Suprapubic skin (tissue), 4 donors: Measurements from ENCODE around the gene KHDC4.

Experiments
- CTCF ChIP-seq, 2 donors: fragments of 200-600 bp in 1 of 2; fragments of 450-650 bp in 1 of 2; sonication (generic) in 1 of 2; IDR thresholded peaks; one replicate each; pipeline ENCODE4 v1.5.1; 2016 to 2019; ENCODE audit warnings: antibody characterized with exemption in 2 of 2, mild to moderate bottlenecking in 1 of 2, moderate library complexity in 1 of 2
- EP300 ChIP-seq: sonication (generic); formaldehyde crosslinking; IDR thresholded peaks from one replicate; pipeline ENCODE4 v1.6.1; 2017; ENCODE audit warnings: antibody characterized with exemption
- POLR2A ChIP-seq, 2 donors: fragments of 450-650 bp; IDR thresholded peaks; one replicate each; pipeline ENCODE4 v1.6.1; 2017; ENCODE audit warnings: antibody characterized with exemption in 2 of 2, mild to moderate bottlenecking in 2 of 2, moderate library complexity in 2 of 2
- POLR2AphosphoS5 ChIP-seq, 3 donors: sonication (generic); formaldehyde crosslinking; IDR thresholded peaks; one replicate each; pipeline ENCODE4 v1.6.1; 2017; ENCODE audit warnings: antibody characterized with exemption in 3 of 3

DNA sequence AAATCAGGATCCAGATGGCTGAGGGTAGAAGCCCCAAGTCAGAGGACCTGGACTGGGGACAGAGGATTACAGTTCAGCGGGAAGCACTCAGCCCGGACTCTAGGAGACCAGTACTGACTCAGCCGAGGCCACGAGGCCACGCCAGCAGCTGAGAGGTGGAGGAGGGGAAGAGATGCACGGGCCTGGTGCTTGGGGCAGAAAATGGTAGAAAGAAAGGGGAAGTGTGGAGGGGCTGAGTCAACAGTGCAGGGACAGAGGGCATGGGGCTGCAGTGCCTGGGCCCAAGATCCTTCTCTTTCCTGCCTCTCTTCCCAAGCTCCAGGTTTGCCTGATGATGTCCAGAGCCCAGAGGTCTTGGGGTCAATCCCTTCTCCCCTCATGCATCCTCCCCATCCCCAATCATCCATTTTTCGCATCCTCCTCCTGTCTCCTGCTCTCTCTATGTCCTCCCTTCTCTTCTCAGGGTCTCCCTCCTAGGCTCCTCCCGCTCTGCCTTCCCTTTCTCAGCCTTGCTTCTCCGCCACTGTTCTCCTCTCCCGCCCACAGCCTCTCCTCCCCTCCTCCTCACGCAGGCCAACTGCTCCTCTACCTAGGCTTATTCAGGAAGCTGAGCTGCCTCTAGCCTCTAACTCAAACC lies 36.4 kb upstream of the KHDC4 start:
- TF ChIP-seq CTCF (IDR thresholded peaks at IDR 0.05): no peak
- no peak for TF ChIP-seq POLR2A (IDR thresholded peaks at IDR 0.05)
- no peak for TF ChIP-seq POLR2AphosphoS5 (IDR thresholded peaks at IDR 0.05)
- no peak for TF ChIP-seq EP300
